GM18511 (cell line): ENCODE results near the gene SLC41A3.

ENCODE experiments used
- ATAC-seq: cut with Tn5 transposase; IDR thresholded peaks from one replicate; pipeline ENCODE4 v1.9.1; 2021; ENCODE audit warnings: mild to moderate bottlenecking, moderate library complexity; ENCODE audit not compliant: unreplicated experiment

The SLC41A3 gene

GRCh38 chr3:126083913-126084767, at the start of gene SLC41A3:
Gene SLC41A3, minus strand, starts transcription at chr3:126084124. Its CDS starts 15,905 bp downstream, at chr3:126068219.
- ATAC-seq = peak; percentile 95

- ATAC-seq = no peak
These were observed 49.7 kb upstream of the SLC41A3 start for GRCh38 chr3:126133606-126134005.

GRCh38 chr3:126132751-126133511, 49.0 kb upstream of the SLC41A3 start:
- no peak for ATAC-seq

GRCh38 chr3:126131881-126132750, 48.2 kb upstream of the SLC41A3 start:
- ATAC-seq = no peak

- no peak for ATAC-seq
These were observed 47.2 kb upstream of the SLC41A3 start for GRCh38 chr3:126130981-126131745.

GRCh38 chr3:126130081-126130855, 46.3 kb upstream of the SLC41A3 start:
- ATAC-seq = no peak

- ATAC-seq = no peak
These were observed 45.5 kb upstream of the SLC41A3 start for GRCh38 chr3:126129398-126129891.

- ATAC-seq = no peak
These were observed 44.8 kb upstream of the SLC41A3 start for GRCh38 chr3:126128504-126129397.

- ATAC-seq = no peak
These were observed 44.0 kb upstream of the SLC41A3 start for GRCh38 chr3:126127904-126128303.

- ATAC-seq = no peak
These were observed 43.5 kb upstream of the SLC41A3 start for GRCh38 chr3:126127452-126127851.

GRCh38 chr3:126126811-126127431, 43.0 kb upstream of the SLC41A3 start:
- no peak for ATAC-seq

GRCh38 chr3:126126286-126126685, 42.4 kb upstream of the SLC41A3 start:
- no peak for ATAC-seq

- no peak for ATAC-seq
These were observed 41.9 kb upstream of the SLC41A3 start for GRCh38 chr3:126125781-126126251.

- ATAC-seq = no peak
These were observed 41.4 kb upstream of the SLC41A3 start for GRCh38 chr3:126125341-126125740.

- ATAC-seq = no peak
These were observed 41.0 kb upstream of the SLC41A3 start for GRCh38 chr3:126124896-126125295.

- no peak for ATAC-seq
These were observed 40.4 kb upstream of the SLC41A3 start for GRCh38 chr3:126124148-126124868.

GRCh38 chr3:126121632-126122031, 37.7 kb upstream of the SLC41A3 start:
- no peak for ATAC-seq
